ENCODE results near the gene PRKN. TPM values are rescaled to one million over a fixed set of nuclear protein-coding genes. Genes with fewer than 3 reads are reported as not detected.

Gene PRKN
- total RNA-seq, 1 donor from 2014 or later = 0.79 TPM

GRCh38 chr6:162017536-162017935, 710.0 kb downstream of the PRKN start:
- DNase-seq (ENCODE audit: low read depth) = no peak
- no peaks in the 10 kb centered on the region for H3K27me3 ChIP-seq (ENCODE audit: control insufficient read depth, insufficient read depth, low read length)
- no peak overlapping the region for H3K4me3 ChIP-seq (ENCODE audit: low read depth, low read length)
- no peak for FAIRE-seq
- H3K36me3 ChIP-seq (ENCODE audit: control insufficient read depth, insufficient read depth, low read length) = no peaks in the 10 kb centered on the region
- TF ChIP-seq CTCF (IDR thresholded peaks at IDR 0.05; ENCODE audit: insufficient read depth, low read length, severe bottlenecking) = no peak

- H3K27me3 ChIP-seq (ENCODE audit: control insufficient read depth, insufficient read depth, low read length) = no peaks in the 10 kb centered on the region
- no peak overlapping the region for H3K4me3 ChIP-seq (ENCODE audit: low read depth, low read length)
- DNase-seq (ENCODE audit: low read depth) = no peak
- TF ChIP-seq CTCF (IDR thresholded peaks at IDR 0.05; ENCODE audit: insufficient read depth, low read length, severe bottlenecking) = no peak
- FAIRE-seq = no peak
- no peaks in the 10 kb centered on the region for H3K36me3 ChIP-seq (ENCODE audit: control insufficient read depth, insufficient read depth, low read length)
These were observed 713.3 kb downstream of the PRKN start for GRCh38 chr6:162014069-162014811.

DNA sequence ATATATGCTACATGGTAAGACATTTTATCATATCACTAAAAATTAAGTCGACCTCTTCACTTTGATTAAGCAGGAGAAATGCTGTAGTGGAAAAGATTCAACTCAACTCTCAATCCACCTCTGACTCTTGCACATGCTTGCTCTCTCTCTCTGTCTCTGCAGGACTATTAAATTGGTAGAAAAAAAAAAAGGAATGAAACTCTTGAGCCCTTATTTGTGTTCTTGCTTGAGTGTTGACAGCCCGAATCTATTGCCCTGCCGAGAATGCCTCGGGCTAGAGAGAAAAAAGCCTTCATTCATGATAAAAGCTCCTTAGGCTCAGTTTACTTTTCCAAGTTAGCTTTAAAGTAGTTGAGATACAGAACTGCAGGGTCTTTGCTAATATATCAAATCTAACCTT, 722.2 kb downstream of the PRKN start:
- Histone ChIP-seq H3K4me3 (ENCODE audit: low read depth, low read length) (no peak overlapping the region), H3K27me3 (ENCODE audit: control insufficient read depth, insufficient read depth, low read length) (no peaks in the 10 kb centered on the region), H3K36me3 (ENCODE audit: control insufficient read depth, insufficient read depth, low read length) (no peaks in the 10 kb centered on the region)
- FAIRE-seq (no peak), DNase-seq (ENCODE audit: low read depth) (no peak)
- TF ChIP-seq CTCF (IDR thresholded peaks at IDR 0.05; ENCODE audit: insufficient read depth, low read length, severe bottlenecking) = no peak

- Histone ChIP-seq H3K4me3 (ENCODE audit: low read depth, low read length) (no peak overlapping the region), H3K27me3 (ENCODE audit: control insufficient read depth, insufficient read depth, low read length) (no peaks in the 10 kb centered on the region), H3K36me3 (ENCODE audit: control insufficient read depth, insufficient read depth, low read length) (no peaks in the 10 kb centered on the region)
- TF ChIP-seq CTCF (IDR thresholded peaks at IDR 0.05; ENCODE audit: insufficient read depth, low read length, severe bottlenecking) = no peak
- FAIRE-seq = no peak
- no peak for DNase-seq (ENCODE audit: low read depth)
These were observed 730.8 kb downstream of the PRKN start for GRCh38 chr6:161996783-161997182.

- Histone ChIP-seq H3K4me3 (ENCODE audit: low read depth, low read length) (no peak overlapping the region), H3K27me3 (ENCODE audit: control insufficient read depth, insufficient read depth, low read length) (no peaks in the 10 kb centered on the region), H3K36me3 (ENCODE audit: control insufficient read depth, insufficient read depth, low read length) (no peaks in the 10 kb centered on the region)
- DNase-seq (ENCODE audit: low read depth) (no peak), FAIRE-seq (no peak)
- TF ChIP-seq CTCF (IDR thresholded peaks at IDR 0.05; ENCODE audit: insufficient read depth, low read length, severe bottlenecking) = no peak
These were observed 741.6 kb downstream of the PRKN start for GRCh38 chr6:161985876-161986423.

Measured in bronchial epithelial cell (primary cell).